ENCODE measurements around the gene LRRC58. TPM values are rescaled to one million over a fixed set of nuclear protein-coding genes. Genes with fewer than 3 reads are reported as not detected.

The LRRC58 gene
- total and polyA plus RNA-seq, 2 of the 13 experiments (the other 11 are each of a cell fraction or from before 2014, with no cell fraction given): 9.7 to 17.3 TPM

DNA sequence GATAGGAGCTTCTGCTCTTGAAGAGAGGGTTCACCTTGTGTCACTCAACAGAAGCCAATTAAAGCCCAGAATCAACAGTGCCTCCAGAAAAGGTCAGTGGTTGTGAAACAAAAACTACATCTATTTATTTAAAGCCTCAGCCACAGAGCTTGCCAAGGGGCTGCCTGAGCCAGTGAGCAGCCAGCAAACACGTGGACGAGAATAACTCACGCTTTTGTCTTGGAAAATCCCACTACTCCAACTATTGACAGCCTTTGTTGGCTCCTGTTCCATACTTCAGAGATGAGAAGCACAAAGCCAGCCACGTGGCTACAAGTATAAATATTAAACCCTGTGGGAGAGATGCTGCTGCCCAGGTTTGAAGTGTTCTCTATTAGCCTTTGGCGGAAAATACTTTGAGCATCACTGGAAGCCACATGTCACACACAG, 74.4 kb downstream of the LRRC58 start (continued):
- TF ChIP-seq PITX1 (CRISPR knock-in tag; IDR thresholded peaks at IDR 0.05): peak; percentile 97
- TF ChIP-seq ZNF256 (CRISPR knock-in tag; conservative IDR thresholded peaks at IDR 0.05): no peak
- TF ChIP-seq GFI1 (CRISPR knock-in tag; IDR thresholded peaks at IDR 0.05; ENCODE audit: borderline replicate concordance): no peak; the same call in 1 of the 2 replicates
- TF ChIP-seq, protein P1, sequence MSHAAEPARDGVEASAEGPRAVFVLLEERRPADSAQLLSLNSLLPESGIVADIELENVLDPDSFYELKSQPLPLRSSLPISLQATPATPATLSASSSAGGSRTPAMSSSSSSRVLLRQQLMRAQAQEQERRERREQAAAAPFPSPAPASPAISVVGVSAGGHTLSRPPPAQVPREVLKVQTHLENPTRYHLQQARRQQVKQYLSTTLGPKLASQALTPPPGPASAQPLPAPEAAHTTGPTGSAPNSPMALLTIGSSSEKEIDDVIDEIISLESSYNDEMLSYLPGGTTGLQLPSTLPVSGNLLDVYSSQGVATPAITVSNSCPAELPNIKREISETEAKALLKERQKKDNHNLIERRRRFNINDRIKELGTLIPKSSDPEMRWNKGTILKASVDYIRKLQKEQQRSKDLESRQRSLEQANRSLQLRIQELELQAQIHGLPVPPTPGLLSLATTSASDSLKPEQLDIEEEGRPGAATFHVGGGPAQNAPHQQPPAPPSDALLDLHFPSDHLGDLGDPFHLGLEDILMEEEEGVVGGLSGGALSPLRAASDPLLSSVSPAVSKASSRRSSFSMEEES (CRISPR knock-in tag; IDR thresholded peaks at IDR 0.05): peak; percentile 70; the same call in 1 of the 2 replicates
- TF ChIP-seq ZNF777 (CRISPR knock-in tag; IDR thresholded peaks at IDR 0.05): no peak
- TF ChIP-seq ZNF83 (CRISPR knock-in tag; IDR thresholded peaks at IDR 0.05; ENCODE audit: borderline replicate concordance): no peak
- TF ChIP-seq CEBPG (CRISPR knock-in tag; IDR thresholded peaks at IDR 0.05): peak; percentile 58; the same call in 1 of the 2 replicates
- TF ChIP-seq, protein P2, sequence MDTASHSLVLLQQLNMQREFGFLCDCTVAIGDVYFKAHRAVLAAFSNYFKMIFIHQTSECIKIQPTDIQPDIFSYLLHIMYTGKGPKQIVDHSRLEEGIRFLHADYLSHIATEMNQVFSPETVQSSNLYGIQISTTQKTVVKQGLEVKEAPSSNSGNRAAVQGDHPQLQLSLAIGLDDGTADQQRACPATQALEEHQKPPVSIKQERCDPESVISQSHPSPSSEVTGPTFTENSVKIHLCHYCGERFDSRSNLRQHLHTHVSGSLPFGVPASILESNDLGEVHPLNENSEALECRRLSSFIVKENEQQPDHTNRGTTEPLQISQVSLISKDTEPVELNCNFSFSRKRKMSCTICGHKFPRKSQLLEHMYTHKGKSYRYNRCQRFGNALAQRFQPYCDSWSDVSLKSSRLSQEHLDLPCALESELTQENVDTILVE (CRISPR knock-in tag; IDR thresholded peaks at IDR 0.05): peak; percentile 45; the same call in 1 of the 2 replicates
- TF ChIP-seq, protein P3, sequence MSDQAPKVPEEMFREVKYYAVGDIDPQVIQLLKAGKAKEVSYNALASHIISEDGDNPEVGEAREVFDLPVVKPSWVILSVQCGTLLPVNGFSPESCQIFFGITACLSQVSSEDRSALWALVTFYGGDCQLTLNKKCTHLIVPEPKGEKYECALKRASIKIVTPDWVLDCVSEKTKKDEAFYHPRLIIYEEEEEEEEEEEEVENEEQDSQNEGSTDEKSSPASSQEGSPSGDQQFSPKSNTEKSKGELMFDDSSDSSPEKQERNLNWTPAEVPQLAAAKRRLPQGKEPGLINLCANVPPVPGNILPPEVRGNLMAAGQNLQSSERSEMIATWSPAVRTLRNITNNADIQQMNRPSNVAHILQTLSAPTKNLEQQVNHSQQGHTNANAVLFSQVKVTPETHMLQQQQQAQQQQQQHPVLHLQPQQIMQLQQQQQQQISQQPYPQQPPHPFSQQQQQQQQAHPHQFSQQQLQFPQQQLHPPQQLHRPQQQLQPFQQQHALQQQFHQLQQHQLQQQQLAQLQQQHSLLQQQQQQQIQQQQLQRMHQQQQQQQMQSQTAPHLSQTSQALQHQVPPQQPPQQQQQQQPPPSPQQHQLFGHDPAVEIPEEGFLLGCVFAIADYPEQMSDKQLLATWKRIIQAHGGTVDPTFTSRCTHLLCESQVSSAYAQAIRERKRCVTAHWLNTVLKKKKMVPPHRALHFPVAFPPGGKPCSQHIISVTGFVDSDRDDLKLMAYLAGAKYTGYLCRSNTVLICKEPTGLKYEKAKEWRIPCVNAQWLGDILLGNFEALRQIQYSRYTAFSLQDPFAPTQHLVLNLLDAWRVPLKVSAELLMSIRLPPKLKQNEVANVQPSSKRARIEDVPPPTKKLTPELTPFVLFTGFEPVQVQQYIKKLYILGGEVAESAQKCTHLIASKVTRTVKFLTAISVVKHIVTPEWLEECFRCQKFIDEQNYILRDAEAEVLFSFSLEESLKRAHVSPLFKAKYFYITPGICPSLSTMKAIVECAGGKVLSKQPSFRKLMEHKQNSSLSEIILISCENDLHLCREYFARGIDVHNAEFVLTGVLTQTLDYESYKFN (CRISPR knock-in tag; conservative IDR thresholded peaks at IDR 0.05): peak; percentile 83
- TF ChIP-seq KAT7 (CRISPR knock-in tag; IDR thresholded peaks at IDR 0.05; ENCODE audit: borderline replicate concordance): no peak
- no peak for TF ChIP-seq SMARCC2 (IDR thresholded peaks at IDR 0.05)
- 0 out of 2 replicates have a peak, but pooled peaks have one; percentile 12 for TF ChIP-seq ZNF121 (CRISPR knock-in tag; IDR thresholded peaks at IDR 0.05)
- no peak for TF ChIP-seq ZNF296 (CRISPR knock-in tag; conservative IDR thresholded peaks at IDR 0.05)
- no peak for TF ChIP-seq ZNF253 (CRISPR knock-in tag; IDR thresholded peaks at IDR 0.05; ENCODE audit: borderline replicate concordance)
- TF ChIP-seq MIXL1 (CRISPR knock-in tag; IDR thresholded peaks at IDR 0.05): peak; percentile 56; the same call in 1 of the 2 replicates
- TF ChIP-seq ZNF138 (CRISPR knock-in tag; IDR thresholded peaks at IDR 0.05; ENCODE audit: low read depth): no peak
- no peak for TF ChIP-seq NFKBIZ (CRISPR knock-in tag; IDR thresholded peaks at IDR 0.05)
- peak; percentile 65; the same call in 1 of the 2 replicates for TF ChIP-seq KAT8 (CRISPR knock-in tag; IDR thresholded peaks at IDR 0.05)
- no peak for TF ChIP-seq ZNF468 (CRISPR knock-in tag; IDR thresholded peaks at IDR 0.05)
- TF ChIP-seq SMC3 (IDR thresholded peaks at IDR 0.05; ENCODE audit: low read length): no peak
- no peak for TF ChIP-seq AKAP8 (CRISPR knock-in tag; IDR thresholded peaks at IDR 0.05)
- peak; percentile 84; the same call in 1 of the 2 replicates for TF ChIP-seq PHF21A (CRISPR knock-in tag; IDR thresholded peaks at IDR 0.05)
- no peak for TF ChIP-seq TRIM24 (CRISPR knock-in tag; IDR thresholded peaks at IDR 0.05)
- no peak for TF ChIP-seq ZNF326 (CRISPR knock-in tag; IDR thresholded peaks at IDR 0.05; ENCODE audit: borderline replicate concordance)
- TF ChIP-seq STAG1 (CRISPR knock-in tag; IDR thresholded peaks at IDR 0.05): no peak

All from HepG2 (cell line).